Bronchial epithelial cell (primary cell): Measurements from ENCODE around the gene RPL6. TPM values are rescaled to one million over a fixed set of nuclear protein-coding genes. Genes with fewer than 3 reads are reported as not detected.

Source experiments
- DNase-seq: peaks from one replicate; pipeline ENCODE4 v3.0.0-alpha.2; 2010; ENCODE audit warnings: low read depth
- FAIRE-seq: peaks from 2 replicates; lab custom pipeline; 2011; peaks lifted over from hg19 to GRCh38; lab: Jason Lieb, UNC
- H3K27me3 ChIP-seq: 2 replicates; pipeline ENCODE4 v1.5.1; 2011; ENCODE audit warnings: low read length; ENCODE audit not compliant: control insufficient read depth, insufficient read depth
- H3K36me3 ChIP-seq: 2 replicates; pipeline ENCODE4 v1.5.1; 2011; ENCODE audit warnings: low read length; ENCODE audit not compliant: control insufficient read depth, insufficient read depth
- H3K4me3 ChIP-seq: 2 replicates; pipeline ENCODE4 v1.5.1; 2011; ENCODE audit warnings: mild to moderate bottlenecking, low read depth, low read length, control low read depth
- total RNA-seq: library from RNA; depleted of rRNA; stranded (reverse); fragments of >200 nt; gene quantifications from 2 replicates; pipeline ENCODE4 v1.2.1, GENCODE V29; 2014
- TF ChIP-seq, protein P1 (sequence below): IDR thresholded peaks from 2 replicates; pipeline ENCODE4 v1.5.1; 2011; ENCODE audit warnings: mild to moderate bottlenecking, moderate library complexity, low read length, control low read depth, inconsistent platforms; ENCODE audit not compliant: insufficient read depth, severe bottlenecking

The RPL6 gene
- total RNA-seq, 1 donor from 2014 or later: 1,320 TPM

DNA sequence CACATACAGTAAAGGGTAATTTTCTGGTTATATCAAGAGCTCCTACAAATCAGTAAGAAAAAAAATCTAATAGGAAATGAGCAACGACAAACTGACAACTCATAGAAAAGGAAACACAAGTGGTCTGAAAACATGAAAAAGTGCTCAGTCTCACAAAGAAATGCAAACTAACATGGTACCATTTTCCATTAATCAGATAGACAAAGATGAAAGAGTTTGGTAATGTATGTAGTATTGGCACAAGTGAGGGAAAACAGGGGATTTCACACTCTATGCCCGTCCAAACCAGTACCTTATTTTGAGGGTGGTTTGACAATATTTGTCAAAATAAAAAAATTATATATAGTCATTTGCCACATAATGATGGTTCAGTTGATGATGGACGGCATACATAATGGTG is 22.6 kb upstream of the RPL6 start:
- TF ChIP-seq, protein P1, sequence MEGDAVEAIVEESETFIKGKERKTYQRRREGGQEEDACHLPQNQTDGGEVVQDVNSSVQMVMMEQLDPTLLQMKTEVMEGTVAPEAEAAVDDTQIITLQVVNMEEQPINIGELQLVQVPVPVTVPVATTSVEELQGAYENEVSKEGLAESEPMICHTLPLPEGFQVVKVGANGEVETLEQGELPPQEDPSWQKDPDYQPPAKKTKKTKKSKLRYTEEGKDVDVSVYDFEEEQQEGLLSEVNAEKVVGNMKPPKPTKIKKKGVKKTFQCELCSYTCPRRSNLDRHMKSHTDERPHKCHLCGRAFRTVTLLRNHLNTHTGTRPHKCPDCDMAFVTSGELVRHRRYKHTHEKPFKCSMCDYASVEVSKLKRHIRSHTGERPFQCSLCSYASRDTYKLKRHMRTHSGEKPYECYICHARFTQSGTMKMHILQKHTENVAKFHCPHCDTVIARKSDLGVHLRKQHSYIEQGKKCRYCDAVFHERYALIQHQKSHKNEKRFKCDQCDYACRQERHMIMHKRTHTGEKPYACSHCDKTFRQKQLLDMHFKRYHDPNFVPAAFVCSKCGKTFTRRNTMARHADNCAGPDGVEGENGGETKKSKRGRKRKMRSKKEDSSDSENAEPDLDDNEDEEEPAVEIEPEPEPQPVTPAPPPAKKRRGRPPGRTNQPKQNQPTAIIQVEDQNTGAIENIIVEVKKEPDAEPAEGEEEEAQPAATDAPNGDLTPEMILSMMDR: no peak
- DNase-seq (no peak), FAIRE-seq (no peak)
- Histone ChIP-seq H3K36me3 (no peaks in the 10 kb centered on the region), H3K4me3 (no peak overlapping the region), H3K27me3 (no peaks in the 10 kb centered on the region)

DNA sequence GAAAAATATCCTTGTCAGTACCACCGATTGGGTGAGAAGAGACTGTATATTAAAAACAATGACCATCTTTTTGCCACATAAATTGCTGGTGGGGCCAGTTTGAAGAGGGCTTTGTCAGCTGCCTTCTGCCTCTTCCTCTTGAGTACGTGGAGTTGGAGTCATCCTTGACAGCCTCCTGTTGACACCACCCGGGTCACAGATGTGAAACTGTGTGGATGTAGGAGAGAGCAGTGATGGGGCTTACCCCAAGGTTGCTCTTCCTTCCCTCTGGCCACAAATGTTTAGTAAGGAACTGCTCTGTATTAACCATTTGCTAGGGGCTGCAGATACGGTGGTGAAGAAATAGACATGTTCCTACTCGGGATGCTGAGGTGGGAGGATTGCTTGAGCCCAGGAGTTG is 21.5 kb upstream of the RPL6 start:
- H3K4me3 ChIP-seq: no peak overlapping the region
- DNase-seq (no peak), FAIRE-seq (no peak)
- TF ChIP-seq, protein P1: no peak
- H3K27me3 ChIP-seq: no peaks in the 10 kb centered on the region
- H3K36me3 ChIP-seq: no peaks in the 10 kb centered on the region

DNA sequence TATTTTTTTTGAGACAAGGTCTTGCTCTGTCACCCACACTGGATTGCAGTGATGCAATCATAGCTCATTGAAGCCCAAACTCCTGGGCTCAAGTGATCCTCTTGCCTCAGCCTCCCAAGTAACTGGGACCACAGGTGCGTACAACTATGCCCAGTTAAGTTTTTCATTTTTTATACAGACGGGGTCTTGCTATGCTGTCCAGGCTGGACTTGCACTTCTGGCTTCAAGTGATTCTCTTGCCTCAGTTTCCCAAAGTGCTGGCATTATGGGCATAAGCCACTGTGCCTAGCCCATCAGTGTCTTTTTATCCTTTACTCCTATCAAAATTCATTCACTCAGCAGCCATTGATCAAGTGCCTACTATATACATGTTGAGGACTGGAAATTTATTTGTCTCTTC is 18.4 kb upstream of the RPL6 start:
- H3K4me3 ChIP-seq: no peak overlapping the region
- FAIRE-seq: no peak
- H3K36me3 ChIP-seq: no peaks in the 10 kb centered on the region
- TF ChIP-seq, protein P1: no peak
- no peaks in the 10 kb centered on the region for H3K27me3 ChIP-seq
- DNase-seq: no peak

DNA sequence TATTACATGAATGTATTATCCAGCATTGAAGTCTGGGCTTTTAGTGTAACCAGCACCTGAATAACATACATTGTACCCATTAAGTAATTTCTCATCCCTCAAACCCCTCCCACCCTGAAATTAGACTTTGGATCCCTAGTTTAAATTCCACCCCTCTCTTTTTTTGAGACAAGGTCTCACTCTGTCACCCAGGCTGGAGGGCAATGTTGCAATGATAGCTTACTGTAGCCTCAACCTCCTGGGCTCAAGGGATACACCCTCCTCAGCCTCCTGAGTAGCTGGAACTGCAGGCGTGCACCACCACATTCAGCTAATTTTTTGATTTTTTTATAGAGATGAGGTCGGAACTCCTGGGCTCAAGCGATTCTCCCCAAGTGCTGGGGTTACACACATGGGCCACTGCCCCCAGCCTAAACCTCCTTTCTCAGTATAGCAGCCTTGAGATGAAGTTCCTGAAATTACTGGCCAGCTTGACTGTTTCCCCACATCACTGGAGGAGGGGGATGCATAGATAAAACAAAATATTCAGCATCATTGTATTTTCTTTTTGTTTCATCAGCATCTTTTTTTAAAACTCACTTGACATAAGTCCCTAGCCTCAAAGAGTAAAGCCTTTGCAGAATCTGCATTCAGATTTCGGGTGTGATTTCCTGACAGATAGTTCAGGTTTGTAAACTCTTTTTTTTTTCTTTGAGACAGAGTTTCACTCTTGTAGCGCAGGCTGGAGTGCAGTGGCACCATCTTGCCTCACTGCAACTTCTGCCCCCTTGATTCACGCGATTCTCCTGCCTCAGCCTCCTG is 16.4 kb upstream of the RPL6 start:
- no peak for FAIRE-seq
- TF ChIP-seq, protein P1: no peak
- Histone ChIP-seq H3K36me3 (no peaks in the 10 kb centered on the region), H3K27me3 (no peaks in the 10 kb centered on the region), H3K4me3 (no peak overlapping the region)
- DNase-seq: no peak

DNA sequence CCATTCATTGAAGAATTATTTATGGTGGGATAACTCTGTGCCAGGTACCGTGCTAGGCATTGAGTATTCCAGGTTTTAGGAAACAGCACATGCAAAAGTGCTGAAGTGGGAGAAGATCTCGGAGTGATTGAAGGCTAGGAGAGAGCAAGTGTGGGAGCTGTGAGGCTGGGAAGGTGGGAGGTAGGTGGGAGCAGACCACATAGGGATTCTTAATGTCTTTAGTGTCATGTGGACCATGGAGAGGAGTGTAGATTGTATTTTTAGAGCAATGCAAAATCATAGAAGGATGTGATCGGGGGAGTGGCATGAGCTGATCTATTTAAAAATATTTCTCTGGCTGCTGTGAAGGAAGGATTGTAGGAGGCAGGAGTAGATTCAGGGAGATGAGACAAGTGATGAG is 14.7 kb upstream of the RPL6 start:
- H3K4me3 ChIP-seq: no peak overlapping the region
- H3K36me3 ChIP-seq: no peaks in the 10 kb centered on the region
- DNase-seq: no peak
- TF ChIP-seq, protein P1: no peak
- H3K27me3 ChIP-seq: no peaks in the 10 kb centered on the region
- FAIRE-seq: no peak

DNA sequence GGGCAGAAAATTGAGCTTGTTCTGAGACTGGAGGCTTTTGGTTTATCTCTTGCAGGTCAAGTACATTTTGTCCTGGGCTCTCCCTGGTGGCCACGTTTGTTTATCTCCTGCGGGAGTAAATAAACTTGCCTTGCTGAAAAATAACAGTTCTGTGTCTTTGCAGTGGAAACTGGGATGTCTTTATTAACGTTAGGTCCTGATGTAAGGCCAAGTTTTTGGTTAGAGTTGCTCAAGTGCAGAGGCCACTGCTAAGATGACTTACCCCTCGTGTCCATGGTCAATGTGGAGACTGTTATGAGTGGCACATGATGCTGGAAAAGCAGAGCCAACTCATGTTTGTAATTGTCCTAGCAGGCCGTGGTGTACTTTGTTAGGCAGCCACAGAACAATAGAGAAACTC is 13.1 kb upstream of the RPL6 start:
- no peak overlapping the region for H3K4me3 ChIP-seq
- FAIRE-seq (no peak), DNase-seq (no peak)
- H3K27me3 ChIP-seq: no peaks in the 10 kb centered on the region
- H3K36me3 ChIP-seq: no peaks in the 10 kb centered on the region
- TF ChIP-seq, protein P1: no peak
